Inflammatory macrophage treated with lipopolysaccharide for 4 hours (primary cell): ENCODE data around the gene MOV10L1.
"Not testable (repeated sequence)": the region's sequence is repeated elsewhere in the genome, so short reads cannot be mapped to it uniquely, and the experiment has no call there.

Source experiments
- DNase-seq: peaks from one replicate; pipeline ENCODE4 v3.0.0-alpha.2; 2020

The MOV10L1 gene

GRCh38 chr22:50161508-50162390 is 71.9 kb downstream of the MOV10L1 start:
- DNase-seq = no peak

GRCh38 chr22:50162391-50162956 is 72.7 kb downstream of the MOV10L1 start:
- no peak for DNase-seq

GRCh38 chr22:50165436-50166123 is 75.8 kb downstream of the MOV10L1 start:
- no peak for DNase-seq

GRCh38 chr22:50167689-50168489 is 78.1 kb downstream of the MOV10L1 start:
- no peak for DNase-seq

- not testable (repeated sequence) for DNase-seq
These were observed 78.8 kb downstream of the MOV10L1 start for GRCh38 chr22:50168490-50169180.

- no peak for DNase-seq
These were observed 79.5 kb downstream of the MOV10L1 start for GRCh38 chr22:50169181-50169759.

GRCh38 chr22:50169774-50170341 is 80.1 kb downstream of the MOV10L1 start:
- peak; percentile 47 for DNase-seq

- DNase-seq = no peak
These were observed 80.9 kb downstream of the MOV10L1 start, which contains the start of gene PANX2 for GRCh38 chr22:50170453-50171318. PANX2 (plus strand) TSS chr22:50170731; CDS start chr22:50170731, 0 bp downstream.

- DNase-seq = no peak
These were observed 81.6 kb downstream of the MOV10L1 start for GRCh38 chr22:50171319-50171964.

GRCh38 chr22:50171965-50172421 is 82.2 kb downstream of the MOV10L1 start:
- DNase-seq = no peak

GRCh38 chr22:50173311-50173982 is 83.6 kb downstream of the MOV10L1 start:
- DNase-seq = peak; percentile 72

GRCh38 chr22:50173983-50174355 is 84.2 kb downstream of the MOV10L1 start:
- no peak for DNase-seq

- no peak for DNase-seq
These were observed 84.8 kb downstream of the MOV10L1 start for GRCh38 chr22:50174382-50175190.

GRCh38 chr22:50175191-50175461 is 85.3 kb downstream of the MOV10L1 start:
- no peak for DNase-seq

- DNase-seq = no peak
These were observed 86.4 kb downstream of the MOV10L1 start for GRCh38 chr22:50175921-50176849.

GRCh38 chr22:50176850-50177536 is 87.2 kb downstream of the MOV10L1 start:
- DNase-seq = no peak
